IgD-negative memory B cell (primary cell): Measurements from ENCODE around the gene CORO1C. TPM values are rescaled to one million over a fixed set of nuclear protein-coding genes. Genes with fewer than 3 reads are reported as not detected.
"Not testable (repeated sequence)": the region's sequence is repeated elsewhere in the genome, so short reads cannot be mapped to it uniquely, and the experiment has no call there.

Experiments
- H3K27ac Mint-ChIP-seq, 3 donors: one replicate each; pipeline ENCODE4 v1.8.0; 2020 to 2022; ENCODE audit warnings: mild to moderate bottlenecking in 3 of 3, mixed read lengths in 3 of 3, moderate library complexity in 1 of 3
- H3K27me3 Mint-ChIP-seq: one replicate; pipeline ENCODE4 v1.8.0; 2021; ENCODE audit warnings: mixed read lengths
- H3K36me3 Mint-ChIP-seq: one replicate; pipeline ENCODE4 v1.8.0; 2020; ENCODE audit warnings: mild to moderate bottlenecking, mixed read lengths
- H3K4me1 Mint-ChIP-seq, 3 donors: one replicate each; pipeline ENCODE4 v1.8.0; 2020 to 2022; ENCODE audit warnings: mixed read lengths in 3 of 3, mild to moderate bottlenecking in 1 of 3
- H3K4me3 Mint-ChIP-seq, 4 donors: one replicate each; pipeline ENCODE4 v1.8.0; 2020 to 2022; ENCODE audit warnings: mild to moderate bottlenecking in 4 of 4, mixed read lengths in 4 of 4, moderate library complexity in 3 of 4
- H3K9me3 Mint-ChIP-seq, 3 donors: one replicate each; pipeline ENCODE4 v1.8.0; 2020 to 2021; ENCODE audit warnings: mixed read lengths in 3 of 3, mild to moderate bottlenecking in 1 of 3
- polyA plus RNA-seq: library from polyadenylated mRNA; unstranded; fragments of 300-500 nt; fragmentation: Illumina TruSeq; gene quantifications from one replicate; pipeline ENCODE4 v1.2.3, GENCODE V29; 2021

CORO1C gene
- polyA plus RNA-seq, 1 donor from 2014 or later, result 71.8 TPM

DNA sequence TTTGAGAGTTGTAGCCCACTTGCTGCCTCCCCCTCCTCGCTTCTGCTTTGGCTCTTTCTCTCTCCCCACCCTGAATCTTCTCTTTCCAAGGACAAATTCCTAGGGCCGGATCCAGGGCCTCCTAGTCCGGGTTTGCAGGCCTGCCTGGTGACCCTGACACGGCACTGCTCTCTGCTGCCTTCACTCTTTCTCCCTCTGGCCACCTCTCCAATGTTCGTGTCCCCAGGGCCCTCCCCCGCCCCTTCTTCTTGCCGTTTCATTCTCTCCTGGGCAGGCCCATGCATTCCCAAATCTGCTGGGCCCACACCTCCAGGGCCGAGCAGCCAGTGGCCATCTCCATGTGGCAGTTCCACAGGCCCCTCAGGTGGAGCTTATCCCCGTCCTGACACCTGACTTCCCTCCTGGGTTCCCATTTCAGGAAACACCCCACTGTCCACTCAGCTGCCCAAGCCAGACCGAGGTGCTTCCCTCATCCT, 34.0 kb upstream of the CORO1C start:
- Mint-ChIP-seq H3K4me3 (peak overlapping the region in 1 of 4 donors; percentile 72), H3K9me3 (no peaks in the 10 kb centered on the region), H3K27me3 (peaks cover 3% of the 10 kb centered on the region), H3K4me1 (peaks cover 5 to 20% (median 14%) of the 10 kb centered on the region in 3 donors), H3K36me3 (peaks cover 1% of the 10 kb centered on the region), H3K27ac (peak overlapping the region in 1 of 3 donors; percentile 67)

DNA sequence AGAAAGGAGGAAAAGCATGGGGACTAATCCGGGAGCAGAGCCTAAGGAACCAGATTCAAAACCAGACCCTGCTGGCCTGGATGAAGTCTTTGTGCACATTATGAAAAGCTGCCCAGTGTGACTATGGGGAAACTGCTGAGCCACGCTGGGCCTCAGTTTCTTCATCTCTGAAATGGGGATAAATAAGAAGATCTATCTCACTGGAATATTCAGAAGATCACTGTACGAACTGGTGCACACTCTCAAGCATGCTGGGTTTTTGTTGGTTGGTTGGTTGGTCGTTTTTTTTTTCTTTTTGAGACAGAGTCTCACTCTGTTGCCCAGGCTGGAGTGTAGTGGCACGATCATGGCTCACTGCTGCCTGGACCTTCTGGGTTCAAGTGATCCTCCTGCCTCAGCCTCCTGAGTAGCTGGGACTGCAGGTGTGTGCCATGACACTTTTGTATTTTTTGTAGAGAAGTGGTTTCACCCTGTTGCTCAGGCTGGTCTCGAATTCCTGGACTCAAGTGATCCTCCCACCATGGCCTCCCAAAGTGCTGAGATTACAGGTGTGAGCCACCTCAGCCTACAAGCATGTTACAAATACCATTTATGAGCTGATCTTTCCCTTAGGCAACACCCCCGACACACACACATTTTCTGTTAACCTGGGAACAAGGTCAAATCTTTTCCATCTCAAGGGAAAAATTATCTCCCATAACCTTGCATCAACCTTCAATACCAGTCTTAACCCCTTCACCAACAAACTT, 33.4 kb upstream of the CORO1C start:
- H3K27me3 Mint-ChIP-seq, result peaks cover 3% of the 10 kb centered on the region
- H3K4me3 Mint-ChIP-seq, result no peak overlapping the region
- no peak overlapping the region for H3K27ac Mint-ChIP-seq
- no peaks in the 10 kb centered on the region for H3K9me3 Mint-ChIP-seq
- peaks cover 5 to 20% (median 14%) of the 10 kb centered on the region in 3 donors for H3K4me1 Mint-ChIP-seq
- peaks cover 1% of the 10 kb centered on the region for H3K36me3 Mint-ChIP-seq

DNA sequence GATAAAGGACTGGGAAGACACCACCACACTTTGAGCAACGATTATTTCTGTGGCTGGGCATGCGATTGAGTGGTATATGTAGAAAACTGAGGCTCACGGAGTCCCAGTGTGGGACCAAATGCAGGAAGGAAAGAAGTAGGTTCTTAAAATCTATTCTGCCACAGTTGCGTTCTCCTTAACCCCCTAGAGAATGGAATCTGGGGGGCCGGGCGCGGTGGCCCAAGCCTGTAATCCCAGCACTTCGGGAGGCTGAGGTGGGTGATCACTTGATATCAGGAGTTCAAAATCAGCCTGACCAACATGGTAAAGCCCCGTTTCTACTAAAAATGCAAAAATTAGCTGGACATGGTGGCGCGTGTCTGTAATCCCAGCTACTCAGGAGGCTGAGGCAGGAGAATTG, 29.9 kb upstream of the CORO1C start:
- Mint-ChIP-seq H3K27me3 (no peaks in the 10 kb centered on the region), H3K4me3 (no peak overlapping the region), H3K36me3 (peaks cover 4% of the 10 kb centered on the region), H3K27ac (no peak overlapping the region), H3K4me1 (peaks cover 0 to 8% (median 6%) of the 10 kb centered on the region in 3 donors), H3K9me3 (no peaks in the 10 kb centered on the region)

DNA sequence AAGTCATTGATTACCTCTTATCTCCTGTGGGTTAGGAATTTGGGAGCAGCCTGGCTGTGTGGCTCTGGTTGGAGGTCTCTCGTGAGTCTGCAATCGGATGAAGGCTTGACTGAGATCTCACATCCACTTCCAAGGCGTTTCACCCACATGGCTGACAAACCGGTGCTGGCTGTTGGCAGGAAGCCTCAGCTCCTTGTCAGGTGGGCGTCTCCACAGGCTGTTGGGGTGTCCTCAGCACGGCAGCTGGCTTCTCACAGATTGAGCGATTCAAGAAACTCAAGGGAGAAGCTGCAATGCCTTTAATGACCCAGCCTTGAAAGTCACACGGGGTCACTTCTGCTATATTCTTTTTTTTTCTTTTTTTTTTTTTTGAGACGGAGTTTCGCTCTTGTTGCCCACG, 28.6 kb upstream of the CORO1C start:
- H3K27ac Mint-ChIP-seq, result no peak overlapping the region
- peaks cover 0 to 7% (median 5%) of the 10 kb centered on the region in 3 donors for H3K4me1 Mint-ChIP-seq
- H3K9me3 Mint-ChIP-seq, result no peaks in the 10 kb centered on the region
- H3K4me3 Mint-ChIP-seq, result no peak overlapping the region
- H3K36me3 Mint-ChIP-seq, result peaks cover 4% of the 10 kb centered on the region
- no peaks in the 10 kb centered on the region for H3K27me3 Mint-ChIP-seq

DNA sequence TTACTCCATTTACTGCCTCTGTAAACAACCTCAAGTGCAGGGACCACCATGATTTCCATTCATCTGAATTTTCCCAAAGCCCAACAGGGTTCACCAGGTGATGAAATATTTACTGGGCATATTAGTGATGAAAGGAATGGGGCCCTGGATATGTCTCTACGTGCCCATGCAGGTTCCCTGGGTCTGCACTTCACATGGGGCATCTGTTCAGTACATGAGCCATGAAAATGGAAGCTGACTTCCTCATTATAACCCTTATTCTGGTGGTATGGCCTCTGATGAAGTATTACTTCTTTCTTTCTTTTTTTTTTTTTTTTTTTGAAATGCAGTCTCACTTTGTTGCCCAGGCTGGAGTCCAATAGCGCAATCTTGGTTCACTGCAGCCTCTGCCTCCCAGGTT, 26.5 kb upstream of the CORO1C start:
- peaks cover 4% of the 10 kb centered on the region for H3K36me3 Mint-ChIP-seq
- H3K9me3 Mint-ChIP-seq, result no peaks in the 10 kb centered on the region
- no peak overlapping the region for H3K27ac Mint-ChIP-seq
- H3K4me1 Mint-ChIP-seq, result peaks cover 0 to 7% (median 3%) of the 10 kb centered on the region in 3 donors
- H3K27me3 Mint-ChIP-seq, result no peaks in the 10 kb centered on the region
- no peak overlapping the region for H3K4me3 Mint-ChIP-seq

DNA sequence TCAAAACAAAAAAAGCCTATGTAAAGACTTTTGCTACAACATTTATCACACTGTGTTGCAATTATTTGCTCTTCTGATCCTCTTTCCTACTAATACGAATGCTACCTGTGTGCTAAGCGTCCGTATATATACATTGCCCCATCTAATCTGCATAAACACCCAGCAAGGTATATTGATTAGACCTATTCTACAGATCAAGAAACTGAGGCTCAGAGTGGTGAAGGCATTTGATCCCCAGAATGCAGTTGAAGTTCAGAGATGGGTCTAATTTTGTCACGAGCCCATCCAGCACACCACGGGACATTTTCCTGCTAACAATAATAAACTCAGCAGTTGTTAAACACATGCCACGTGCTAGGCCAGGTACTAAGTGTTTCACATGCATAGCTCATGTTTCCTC, 25.1 kb upstream of the CORO1C start:
- no peaks in the 10 kb centered on the region for H3K9me3 Mint-ChIP-seq
- H3K36me3 Mint-ChIP-seq, result peaks cover 4% of the 10 kb centered on the region
- no peaks in the 10 kb centered on the region for H3K27me3 Mint-ChIP-seq
- peaks cover 0 to 3% (median 3%) of the 10 kb centered on the region in 3 donors for H3K4me1 Mint-ChIP-seq
- H3K27ac Mint-ChIP-seq, result no peak overlapping the region
- H3K4me3 Mint-ChIP-seq, result no peak overlapping the region

DNA sequence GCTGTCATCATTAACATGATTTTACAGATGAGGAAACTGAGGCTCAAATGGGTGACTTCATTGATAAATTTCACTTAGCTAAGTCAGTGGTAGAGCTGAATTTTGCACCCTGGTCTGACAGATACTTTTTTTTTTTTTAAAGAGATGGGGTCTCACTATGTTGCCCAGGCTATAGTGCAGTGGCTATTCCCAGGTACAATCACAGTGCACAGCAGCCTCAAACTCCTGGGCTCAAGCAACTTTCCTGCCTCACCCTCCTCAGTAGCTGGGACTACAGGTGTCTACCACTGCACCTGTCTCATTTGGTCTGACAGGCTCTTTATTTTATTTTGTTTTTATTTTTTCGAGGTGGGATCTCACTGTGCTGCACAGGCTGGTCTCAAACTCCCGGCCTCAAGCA, 24.2 kb upstream of the CORO1C start:
- Mint-ChIP-seq H3K27me3 (no peaks in the 10 kb centered on the region), H3K27ac (no peak overlapping the region), H3K4me1 (peaks cover 0 to 3% (median 2%) of the 10 kb centered on the region in 3 donors), H3K4me3 (no peak overlapping the region), H3K36me3 (peaks cover 3% of the 10 kb centered on the region), H3K9me3 (no peaks in the 10 kb centered on the region)

DNA sequence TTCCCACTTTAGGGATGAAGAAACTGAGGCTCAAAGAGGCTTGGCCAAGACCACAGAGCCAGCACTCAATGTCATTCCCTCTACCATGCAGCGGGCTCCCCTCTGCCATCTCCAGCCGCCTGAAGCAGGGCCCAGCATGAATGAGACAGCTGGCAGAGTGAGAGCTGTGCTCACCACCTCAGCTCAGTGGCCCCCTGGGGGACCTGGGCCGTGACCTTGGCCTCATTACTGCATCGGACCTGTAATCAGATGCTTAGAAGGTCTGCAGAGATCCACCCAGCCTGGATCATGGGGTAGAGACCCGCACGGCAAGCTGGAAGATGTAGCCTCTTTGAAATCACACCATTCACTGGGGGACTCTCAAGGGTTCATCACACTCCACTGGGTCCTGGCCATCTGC, 22.7 kb upstream of the CORO1C start:
- Mint-ChIP-seq H3K4me1 (peaks cover 0 to 6% (median 3%) of the 10 kb centered on the region in 3 donors), H3K36me3 (no peaks in the 10 kb centered on the region), H3K4me3 (no peak overlapping the region), H3K27me3 (no peaks in the 10 kb centered on the region), H3K27ac (no peak overlapping the region), H3K9me3 (no peaks in the 10 kb centered on the region)

DNA sequence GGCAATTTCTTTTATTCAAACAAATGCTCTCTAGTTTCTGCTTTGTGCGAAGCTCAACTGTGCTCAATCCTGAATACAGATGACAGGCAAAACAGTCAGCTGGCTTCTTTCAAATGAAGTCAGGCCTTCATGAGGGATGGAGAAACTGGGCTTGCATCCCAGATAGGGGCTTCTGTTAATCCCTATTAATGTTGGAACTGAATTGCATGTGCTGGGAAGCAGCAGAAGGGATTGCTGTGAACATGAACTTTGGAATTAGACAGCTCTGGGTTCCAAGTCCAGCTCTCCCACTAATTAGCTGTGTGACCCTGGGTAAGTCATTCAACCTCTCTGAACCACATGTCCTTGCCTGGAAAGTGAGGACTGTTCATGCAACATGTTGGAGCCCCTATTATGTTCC, 21.1 kb upstream of the CORO1C start:
- Mint-ChIP-seq H3K36me3 (no peaks in the 10 kb centered on the region), H3K27me3 (no peaks in the 10 kb centered on the region), H3K27ac (no peak overlapping the region), H3K4me1 (peaks cover 2 to 7% (median 3%) of the 10 kb centered on the region in 3 donors), H3K9me3 (no peaks in the 10 kb centered on the region), H3K4me3 (no peak overlapping the region)

DNA sequence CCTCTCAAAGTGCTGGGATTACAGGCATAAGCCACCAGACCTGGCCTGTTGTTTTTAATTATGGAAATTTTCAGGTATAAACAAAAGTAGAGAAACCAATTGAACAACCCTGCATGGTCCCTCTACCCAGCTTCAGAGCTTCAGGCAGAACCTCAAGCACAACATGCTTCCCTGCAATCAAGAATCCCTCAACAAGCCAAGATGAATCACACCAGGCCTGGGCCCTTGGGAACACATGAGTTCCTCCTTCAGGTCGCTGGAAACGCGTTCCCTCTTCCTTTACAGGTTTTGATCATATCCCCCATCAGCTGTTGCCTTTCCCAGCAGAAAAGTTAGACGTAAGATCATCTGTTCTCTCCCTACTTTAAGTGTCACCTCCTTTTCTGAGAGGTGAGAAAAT, 20.5 kb upstream of the CORO1C start:
- H3K4me1 Mint-ChIP-seq, result peaks cover 2 to 7% (median 3%) of the 10 kb centered on the region in 3 donors
- no peaks in the 10 kb centered on the region for H3K27me3 Mint-ChIP-seq
- H3K27ac Mint-ChIP-seq, result peak overlapping the region in 1 of 3 donors; percentile 71
- H3K36me3 Mint-ChIP-seq, result no peaks in the 10 kb centered on the region
- H3K4me3 Mint-ChIP-seq, result no peak overlapping the region
- no peaks in the 10 kb centered on the region for H3K9me3 Mint-ChIP-seq

DNA sequence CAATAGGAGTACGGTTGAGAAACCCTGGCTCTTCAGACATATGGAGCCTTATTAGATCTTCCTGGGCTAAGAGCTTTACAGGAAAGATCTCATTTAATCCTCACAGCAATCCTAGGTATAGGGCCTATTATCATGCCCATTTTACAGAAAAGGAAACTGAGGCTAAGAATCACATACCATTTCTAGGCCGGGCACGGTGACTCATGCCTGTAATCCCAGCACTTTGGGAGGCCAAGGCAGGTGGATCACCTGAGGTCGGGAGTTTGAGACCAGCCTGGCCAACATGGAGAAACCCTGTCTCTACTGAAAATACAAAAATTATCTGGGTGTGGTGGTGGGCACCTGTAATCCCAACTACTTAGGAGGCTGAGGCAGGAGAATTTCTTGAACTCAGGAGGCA, 19.7 kb upstream of the CORO1C start:
- not testable (repeated sequence) for H3K4me1 Mint-ChIP-seq, H3K4me3 Mint-ChIP-seq, H3K9me3 Mint-ChIP-seq, H3K36me3 Mint-ChIP-seq, H3K27me3 Mint-ChIP-seq
- H3K27ac Mint-ChIP-seq, result peak overlapping the region in 1 of 3 donors; percentile 71

DNA sequence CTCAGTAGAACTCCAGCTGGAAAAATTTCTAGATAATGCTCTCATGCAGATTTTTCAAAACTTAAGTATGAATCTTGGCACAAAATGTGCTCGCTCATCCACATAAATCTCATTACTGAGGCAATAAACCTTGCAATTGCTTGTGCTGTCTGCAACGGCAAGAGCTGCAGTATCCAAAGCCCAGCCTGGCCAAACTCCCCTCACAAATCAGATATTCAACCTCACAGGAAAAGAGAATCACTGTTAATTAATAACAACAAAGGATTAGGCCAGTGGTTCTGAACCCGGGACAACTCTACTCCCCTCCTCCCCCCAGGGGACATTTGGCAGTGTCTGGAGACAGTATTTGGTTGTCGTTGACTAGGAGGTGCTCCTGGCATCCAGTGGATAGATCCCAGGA, 19.2 kb upstream of the CORO1C start:
- Mint-ChIP-seq H3K36me3 (no peaks in the 10 kb centered on the region), H3K27ac (no peak overlapping the region), H3K4me1 (peaks cover 2 to 7% (median 3%) of the 10 kb centered on the region in 3 donors), H3K9me3 (no peaks in the 10 kb centered on the region), H3K4me3 (no peak overlapping the region), H3K27me3 (no peaks in the 10 kb centered on the region)

DNA sequence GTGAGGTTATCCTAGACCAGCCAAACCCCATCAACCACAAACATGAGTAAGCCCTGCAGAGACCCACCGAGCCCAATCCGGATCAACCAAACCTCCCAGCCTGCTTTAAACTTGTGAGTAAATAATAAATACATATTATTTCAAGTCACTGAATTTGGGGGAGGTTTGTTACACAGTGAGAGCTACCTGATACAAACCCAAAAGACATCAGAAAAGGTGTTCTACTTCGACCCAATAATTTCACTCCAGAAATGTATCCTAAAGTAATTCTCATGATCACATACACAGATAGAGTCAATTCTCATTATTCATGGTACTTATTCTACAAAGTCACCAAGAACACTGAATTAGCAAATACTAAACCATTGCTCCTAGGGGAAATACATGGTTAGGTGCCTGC, 16.2 kb upstream of the CORO1C start:
- Mint-ChIP-seq H3K4me3 (no peak overlapping the region), H3K36me3 (peaks cover 5% of the 10 kb centered on the region), H3K9me3 (no peaks in the 10 kb centered on the region), H3K27me3 (peaks cover under 1% of the 10 kb centered on the region), H3K4me1 (peaks cover 2 to 7% (median 3%) of the 10 kb centered on the region in 3 donors), H3K27ac (no peak overlapping the region)

DNA sequence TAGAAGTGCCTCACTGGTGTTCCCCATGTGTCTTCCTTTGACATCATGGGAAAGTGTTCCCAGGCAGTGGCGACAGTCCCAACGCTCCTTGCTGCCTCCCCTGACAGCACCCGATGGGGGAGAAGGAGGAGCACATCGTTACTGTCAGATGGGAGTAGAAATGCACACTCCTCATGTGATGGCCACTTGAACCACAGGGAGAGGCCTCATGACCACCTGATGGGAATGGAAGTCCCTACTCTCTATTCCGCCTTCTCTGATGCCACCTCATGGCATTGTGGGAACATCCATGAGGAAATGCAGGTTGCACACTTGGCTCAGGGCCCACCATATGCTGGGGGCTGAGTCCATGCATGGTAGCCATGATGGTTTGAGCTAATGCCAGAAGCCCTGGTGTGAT, 14.3 kb upstream of the CORO1C start:
- Mint-ChIP-seq H3K9me3 (no peaks in the 10 kb centered on the region), H3K36me3 (peaks cover 11% of the 10 kb centered on the region), H3K4me3 (no peak overlapping the region), H3K4me1 (peaks cover 3 to 7% (median 3%) of the 10 kb centered on the region in 3 donors), H3K27ac (no peak overlapping the region), H3K27me3 (peaks cover 4% of the 10 kb centered on the region)

DNA sequence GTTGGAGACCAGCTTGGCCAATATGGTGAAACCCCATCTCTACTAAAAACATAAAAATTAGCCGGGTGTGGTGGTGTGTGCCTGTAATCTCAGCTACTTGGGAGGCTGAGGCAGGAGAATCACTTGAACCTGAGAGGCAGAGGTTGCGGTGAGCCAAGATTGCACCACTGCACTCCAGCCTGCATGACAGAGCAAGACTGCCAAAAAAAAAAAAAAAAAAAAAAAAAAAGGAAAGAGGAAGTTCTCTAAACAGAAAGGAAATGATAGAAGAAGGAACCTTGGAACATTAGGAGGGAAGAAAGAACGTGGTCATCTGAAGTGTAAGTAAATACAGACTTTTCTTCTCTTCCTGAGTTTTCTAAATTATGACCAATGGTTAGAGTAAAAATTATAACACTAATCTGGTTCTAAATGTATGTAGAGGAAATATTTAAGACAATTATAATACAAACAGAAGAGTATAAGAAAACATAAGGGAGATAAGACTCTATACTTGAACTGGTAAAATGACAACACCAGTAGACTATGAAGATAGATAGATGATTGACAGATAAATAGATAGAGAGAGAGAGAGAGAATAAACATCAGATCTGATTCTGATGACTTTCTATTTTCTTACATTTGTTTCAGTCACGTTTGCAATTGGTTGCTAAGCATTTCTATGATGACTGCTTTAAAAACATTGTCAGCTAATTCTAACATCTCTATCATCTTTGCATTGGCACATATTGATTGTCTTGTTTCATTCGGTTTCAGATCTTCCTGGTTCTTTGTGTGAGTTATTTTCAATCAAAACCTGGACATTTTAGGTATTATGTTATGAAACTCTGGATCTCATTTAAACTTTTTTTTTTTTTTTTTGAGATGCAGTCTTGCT, 12.9 kb upstream of the CORO1C start:
- Mint-ChIP-seq H3K4me1 (peaks cover 3 to 6% (median 5%) of the 10 kb centered on the region in 3 donors), H3K36me3 (peaks cover 19% of the 10 kb centered on the region), H3K27ac (no peak overlapping the region)

More for the DNA sequence above, 12.9 kb upstream of the CORO1C start:
- H3K27me3 Mint-ChIP-seq, result peaks cover 4% of the 10 kb centered on the region
- no peaks in the 10 kb centered on the region for H3K9me3 Mint-ChIP-seq
- no peak overlapping the region for H3K4me3 Mint-ChIP-seq
